Measurements from ENCODE around the gene RNF103. TPM values are rescaled to one million over a fixed set of nuclear protein-coding genes. Genes with fewer than 3 reads are reported as not detected.
A peak's percentile ranks its signal among the peaks of the same experiment; 100 is the strongest.

The RNF103 gene
- total RNA-seq, 1 donor, result 28.2 TPM

DNA sequence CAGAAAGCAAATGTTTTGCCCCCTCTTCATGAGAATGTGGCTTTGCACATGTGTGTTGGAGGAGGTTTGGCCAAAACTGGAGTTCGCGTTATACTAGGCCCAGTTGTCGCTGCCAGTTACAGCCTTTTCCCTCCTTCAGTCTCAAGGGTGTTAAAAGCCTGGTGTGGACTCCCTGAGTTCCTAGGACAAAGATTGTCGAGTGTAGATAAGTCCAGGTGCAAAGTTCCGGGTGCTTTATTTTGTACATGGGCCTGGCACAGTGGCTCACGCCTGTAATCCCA is 542 bp upstream of the RNF103 start:
- Histone ChIP-seq H3K4me3 (ENCODE audit: insufficient read depth, low read length) (peak overlapping the region; percentile 95), H3K27ac (ENCODE audit: low read depth, low read length) (peak overlapping the region; percentile 84), H3K9me3 (ENCODE audit: low read depth, low read length) (no peaks in the 10 kb centered on the region), H4K20me1 (ENCODE audit: insufficient read depth, low read length) (peaks cover 11% of the 10 kb centered on the region), H3K79me2 (ENCODE audit: insufficient read depth, low read length) (peaks cover 34% of the 10 kb centered on the region), H3K27me3 (ENCODE audit: insufficient read depth, low read length) (peaks cover 8% of the 10 kb centered on the region), H3K36me3 (ENCODE audit: insufficient read depth, low read length) (peaks cover 6% of the 10 kb centered on the region), H3K4me1 (ENCODE audit: insufficient read depth, low read length) (peaks cover 12% of the 10 kb centered on the region), H2AFZ (ENCODE audit: low read length) (peak overlapping the region; percentile 97), H3K4me2 (ENCODE audit: insufficient read depth, low read length) (peak overlapping the region; percentile 92)
- TF ChIP-seq, protein P1, sequence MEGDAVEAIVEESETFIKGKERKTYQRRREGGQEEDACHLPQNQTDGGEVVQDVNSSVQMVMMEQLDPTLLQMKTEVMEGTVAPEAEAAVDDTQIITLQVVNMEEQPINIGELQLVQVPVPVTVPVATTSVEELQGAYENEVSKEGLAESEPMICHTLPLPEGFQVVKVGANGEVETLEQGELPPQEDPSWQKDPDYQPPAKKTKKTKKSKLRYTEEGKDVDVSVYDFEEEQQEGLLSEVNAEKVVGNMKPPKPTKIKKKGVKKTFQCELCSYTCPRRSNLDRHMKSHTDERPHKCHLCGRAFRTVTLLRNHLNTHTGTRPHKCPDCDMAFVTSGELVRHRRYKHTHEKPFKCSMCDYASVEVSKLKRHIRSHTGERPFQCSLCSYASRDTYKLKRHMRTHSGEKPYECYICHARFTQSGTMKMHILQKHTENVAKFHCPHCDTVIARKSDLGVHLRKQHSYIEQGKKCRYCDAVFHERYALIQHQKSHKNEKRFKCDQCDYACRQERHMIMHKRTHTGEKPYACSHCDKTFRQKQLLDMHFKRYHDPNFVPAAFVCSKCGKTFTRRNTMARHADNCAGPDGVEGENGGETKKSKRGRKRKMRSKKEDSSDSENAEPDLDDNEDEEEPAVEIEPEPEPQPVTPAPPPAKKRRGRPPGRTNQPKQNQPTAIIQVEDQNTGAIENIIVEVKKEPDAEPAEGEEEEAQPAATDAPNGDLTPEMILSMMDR (IDR thresholded peaks at IDR 0.05; ENCODE audit: extremely low read depth, low read depth, low read length), result no peak
- no peak for DNase-seq (ENCODE audit: insufficient read length, low spot score, missing footprints)

DNA sequence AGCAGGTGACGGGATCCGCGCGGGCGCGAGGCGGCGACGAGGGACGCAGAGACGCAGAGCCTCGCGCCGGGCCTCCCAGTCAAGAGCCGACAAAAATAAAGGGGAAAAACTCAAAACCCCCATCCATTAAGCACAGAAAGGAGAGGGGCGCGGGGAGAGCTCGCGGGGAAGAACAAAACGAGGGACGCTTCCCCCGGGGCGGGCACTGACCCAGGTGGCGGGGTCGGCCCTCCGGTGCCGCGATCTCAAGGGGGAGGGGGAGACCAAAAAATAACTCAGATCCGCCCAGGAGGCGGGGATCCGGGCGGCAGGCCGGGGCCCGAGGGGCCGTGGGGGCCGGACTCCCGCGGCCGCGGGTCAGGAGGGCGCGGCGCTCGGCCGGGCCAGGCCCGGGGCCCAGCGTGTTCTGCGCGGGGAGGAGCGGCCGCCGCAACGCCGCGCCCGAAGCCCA is 597 bp downstream of the RNF103 start:
- TF ChIP-seq, protein P1 (IDR thresholded peaks at IDR 0.05; ENCODE audit: extremely low read depth, low read depth, low read length), result no peak
- peak overlapping the region; percentile 85 for H3K4me2 ChIP-seq (ENCODE audit: insufficient read depth, low read length)
- peaks cover 38% of the 10 kb centered on the region for H3K79me2 ChIP-seq (ENCODE audit: insufficient read depth, low read length)
- H3K27ac ChIP-seq (ENCODE audit: low read depth, low read length), result peak overlapping the region; percentile 84
- H3K36me3 ChIP-seq (ENCODE audit: insufficient read depth, low read length), result peaks cover 11% of the 10 kb centered on the region
- no peak for DNase-seq (ENCODE audit: insufficient read length, low spot score, missing footprints)
- H4K20me1 ChIP-seq (ENCODE audit: insufficient read depth, low read length), result peaks cover 14% of the 10 kb centered on the region
- peaks cover 12% of the 10 kb centered on the region for H3K4me1 ChIP-seq (ENCODE audit: insufficient read depth, low read length)
- H3K27me3 ChIP-seq (ENCODE audit: insufficient read depth, low read length), result no peaks in the 10 kb centered on the region
- peak overlapping the region; percentile 97 for H2AFZ ChIP-seq (ENCODE audit: low read length)
- H3K4me3 ChIP-seq (ENCODE audit: insufficient read depth, low read length), result peak overlapping the region; percentile 95
- no peaks in the 10 kb centered on the region for H3K9me3 ChIP-seq (ENCODE audit: low read depth, low read length)

DNA sequence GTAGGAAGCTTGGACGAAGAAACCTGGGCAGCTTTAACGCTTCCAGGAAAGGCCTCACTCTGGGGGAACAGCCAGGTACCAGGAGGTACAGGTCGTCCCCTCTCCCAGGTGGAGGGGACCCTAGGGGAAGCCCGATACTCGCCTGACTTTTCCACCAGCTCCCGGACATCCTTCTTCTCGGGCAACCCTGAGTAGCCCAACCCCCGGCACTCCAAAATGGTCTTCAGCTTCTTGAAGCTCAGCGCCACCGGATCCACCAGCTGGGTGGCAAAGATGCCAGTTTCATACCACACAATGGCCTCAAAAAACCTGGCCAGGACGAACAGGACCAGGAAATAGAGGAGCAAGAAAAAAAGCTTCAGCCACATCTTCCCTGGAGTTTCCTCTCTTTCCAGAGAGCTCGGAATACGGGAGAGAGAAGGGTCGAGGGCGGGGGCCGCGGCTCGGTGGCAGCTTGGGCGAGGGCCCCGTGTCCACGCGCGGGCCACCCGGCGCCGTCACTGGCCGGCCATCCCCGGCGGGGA is 1.1 kb downstream of the RNF103 start:
- Histone ChIP-seq H3K36me3 (ENCODE audit: insufficient read depth, low read length) (peaks cover 11% of the 10 kb centered on the region), H3K27me3 (ENCODE audit: insufficient read depth, low read length) (no peaks in the 10 kb centered on the region), H2AFZ (ENCODE audit: low read length) (peak overlapping the region; percentile 97), H3K4me3 (ENCODE audit: insufficient read depth, low read length) (peak overlapping the region; percentile 95), H3K9me3 (ENCODE audit: low read depth, low read length) (no peaks in the 10 kb centered on the region), H3K4me2 (ENCODE audit: insufficient read depth, low read length) (peak overlapping the region; percentile 85), H3K27ac (ENCODE audit: low read depth, low read length) (peak overlapping the region; percentile 84), H3K4me1 (ENCODE audit: insufficient read depth, low read length) (peaks cover 12% of the 10 kb centered on the region), H4K20me1 (ENCODE audit: insufficient read depth, low read length) (peaks cover 14% of the 10 kb centered on the region), H3K79me2 (ENCODE audit: insufficient read depth, low read length) (peaks cover 38% of the 10 kb centered on the region)
- TF ChIP-seq, protein P1 (IDR thresholded peaks at IDR 0.05; ENCODE audit: extremely low read depth, low read depth, low read length), result no peak
- DNase-seq (ENCODE audit: insufficient read length, low spot score, missing footprints), result peak; percentile 72

DNA sequence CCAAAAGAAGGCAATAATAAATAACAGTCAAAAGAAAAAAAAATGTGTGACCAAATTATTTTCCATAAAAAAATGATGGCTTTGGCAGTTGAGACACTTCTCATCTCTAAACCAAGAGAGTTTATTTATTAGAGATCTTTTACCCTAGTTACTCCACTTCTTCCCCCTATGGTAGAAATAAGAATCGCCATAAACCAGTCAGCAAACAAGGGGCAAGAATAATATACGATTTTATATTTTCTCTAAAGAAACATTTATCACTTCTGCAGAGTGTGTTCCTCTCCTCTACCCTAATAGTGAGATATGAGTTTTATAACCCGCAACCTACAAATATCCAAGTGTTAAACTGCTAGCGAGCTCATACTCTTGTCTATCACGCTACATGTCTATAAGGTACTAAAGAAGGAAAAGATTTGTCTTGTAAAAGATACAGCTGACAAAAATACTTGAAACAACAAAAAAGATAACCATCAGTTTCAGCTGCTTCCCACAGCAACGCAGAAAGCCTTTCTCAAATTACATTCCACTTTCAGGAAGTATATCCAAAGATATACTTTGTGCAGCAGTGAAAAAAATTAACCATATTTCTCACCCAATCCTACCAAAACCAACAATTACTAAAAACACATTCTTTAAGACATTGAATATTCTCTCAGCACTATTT is 2.3 kb downstream of the RNF103 start:
- peak overlapping the region; percentile 85 for H3K4me2 ChIP-seq (ENCODE audit: insufficient read depth, low read length)
- no peaks in the 10 kb centered on the region for H3K9me3 ChIP-seq (ENCODE audit: low read depth, low read length)
- TF ChIP-seq, protein P1 (IDR thresholded peaks at IDR 0.05; ENCODE audit: extremely low read depth, low read depth, low read length), result peak; percentile 11
- no peak overlapping the region for H2AFZ ChIP-seq (ENCODE audit: low read length)
- peak overlapping the region; percentile 95 for H3K4me3 ChIP-seq (ENCODE audit: insufficient read depth, low read length)
- DNase-seq (ENCODE audit: insufficient read length, low spot score, missing footprints), result no peak
- peaks cover 11% of the 10 kb centered on the region for H3K36me3 ChIP-seq (ENCODE audit: insufficient read depth, low read length)
- H3K27me3 ChIP-seq (ENCODE audit: insufficient read depth, low read length), result no peaks in the 10 kb centered on the region
- peaks cover 14% of the 10 kb centered on the region for H4K20me1 ChIP-seq (ENCODE audit: insufficient read depth, low read length)
- peak overlapping the region; percentile 84 for H3K27ac ChIP-seq (ENCODE audit: low read depth, low read length)
- peaks cover 12% of the 10 kb centered on the region for H3K4me1 ChIP-seq (ENCODE audit: insufficient read depth, low read length)
- H3K79me2 ChIP-seq (ENCODE audit: insufficient read depth, low read length), result peaks cover 38% of the 10 kb centered on the region

Data from osteoblast (primary cell).